Sigmoid colon (tissue), 4 donors: Measurements from ENCODE around the gene BICRA.
A peak's percentile ranks its signal among the peaks of the same experiment; 100 is the strongest.

Experiments
- CTCF ChIP-seq, 4 experiments: fragments of 450-650 bp in 3 of 4; fragments of 200-600 bp in 1 of 4; IDR thresholded peaks; one replicate each; pipeline ENCODE4 v1.5.1; 2016 to 2019; ENCODE audit warnings: antibody characterized with exemption in 4 of 4, mild to moderate bottlenecking in 3 of 4, moderate library complexity in 2 of 4
- EP300 ChIP-seq, 4 donors: sonication (generic); formaldehyde crosslinking; IDR thresholded peaks; one replicate each; pipeline ENCODE4 v1.6.1; 2017; ENCODE audit warnings: antibody characterized with exemption in 4 of 4
- POLR2A ChIP-seq, 2 donors: fragments of 450-650 bp; IDR thresholded peaks; one replicate each; pipeline ENCODE4 v1.6.1; 2016; ENCODE audit warnings: antibody characterized with exemption in 2 of 2, mild to moderate bottlenecking in 2 of 2, moderate library complexity in 2 of 2
- POLR2AphosphoS5 ChIP-seq, 4 donors: sonication (generic); formaldehyde crosslinking; IDR thresholded peaks; one replicate each; pipeline ENCODE4 v1.6.1; 2017; ENCODE audit warnings: antibody characterized with exemption in 4 of 4

- peak; percentile 27 to 75 (median 68) for TF ChIP-seq POLR2AphosphoS5 (IDR thresholded peaks at IDR 0.05)
- TF ChIP-seq POLR2A (IDR thresholded peaks at IDR 0.05): no peak
- no peak for TF ChIP-seq CTCF (IDR thresholded peaks at IDR 0.05)
- TF ChIP-seq EP300 (IDR thresholded peaks at IDR 0.05): peak in 3 of 4 donors; percentile 34 to 74 (median 39)
Observed at GRCh38 chr19:47598407-47599349, 10.3 kb upstream of the BICRA start.
